Right lobe of liver (tissue), 4 donors: ENCODE results near the gene TMSB10.

Experiments
- POLR2A ChIP-seq: fragments of 450-650 bp; IDR thresholded peaks from one replicate; pipeline ENCODE4 v1.6.1; 2017; ENCODE audit warnings: antibody characterized with exemption, mild to moderate bottlenecking
- TF ChIP-seq, protein P1 (sequence below), 4 donors: fragments of 200-600 bp in 3 of 4; fragments of 450-650 bp in 1 of 4; IDR thresholded peaks; one replicate each; pipeline versions ENCODE4 v1.5.1 to v1.8.0; 2016 to 2022; ENCODE audit warnings: antibody characterized with exemption in 4 of 4, mild to moderate bottlenecking in 2 of 4
- donor health status: DM: no; HTN: no; CAD: no.
- donor health status: DM: no; HTN: no; CAD: no.
- donor health status: DM: no; HTN: yes; CAD: no.

DNA sequence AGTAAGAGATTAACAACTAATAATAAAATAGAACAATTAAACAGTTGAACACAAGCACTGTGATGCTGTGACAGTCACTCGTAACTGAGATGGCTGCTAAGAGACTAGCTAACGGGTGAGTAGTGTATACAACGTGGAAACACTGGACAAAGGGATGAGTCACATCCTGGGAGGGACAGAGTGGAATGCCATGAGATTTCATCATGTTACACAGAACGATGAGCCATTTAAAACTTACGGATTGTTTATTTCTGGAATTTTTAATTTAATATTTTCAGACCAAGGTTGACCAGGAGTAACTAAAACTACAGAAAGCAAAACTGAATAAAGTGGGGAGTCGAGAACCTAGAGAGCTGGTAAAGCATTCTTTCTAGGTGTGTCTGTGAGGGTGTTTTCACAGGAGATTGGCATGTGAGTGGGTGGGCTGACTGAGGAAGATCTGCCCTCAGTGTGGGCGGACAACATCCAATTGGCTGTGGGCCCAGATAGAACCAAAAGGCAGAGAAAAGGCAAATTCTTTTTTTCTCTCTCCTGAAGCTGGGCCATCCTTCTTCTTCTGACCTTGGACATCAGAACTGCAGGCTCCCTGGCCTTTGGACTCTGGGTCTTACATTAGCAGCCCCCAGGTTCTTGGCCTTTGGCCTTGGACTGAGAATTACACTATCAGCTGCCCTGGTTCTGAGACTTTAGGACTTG is 14.6 kb downstream of the TMSB10 start:
- TF ChIP-seq, protein P1, sequence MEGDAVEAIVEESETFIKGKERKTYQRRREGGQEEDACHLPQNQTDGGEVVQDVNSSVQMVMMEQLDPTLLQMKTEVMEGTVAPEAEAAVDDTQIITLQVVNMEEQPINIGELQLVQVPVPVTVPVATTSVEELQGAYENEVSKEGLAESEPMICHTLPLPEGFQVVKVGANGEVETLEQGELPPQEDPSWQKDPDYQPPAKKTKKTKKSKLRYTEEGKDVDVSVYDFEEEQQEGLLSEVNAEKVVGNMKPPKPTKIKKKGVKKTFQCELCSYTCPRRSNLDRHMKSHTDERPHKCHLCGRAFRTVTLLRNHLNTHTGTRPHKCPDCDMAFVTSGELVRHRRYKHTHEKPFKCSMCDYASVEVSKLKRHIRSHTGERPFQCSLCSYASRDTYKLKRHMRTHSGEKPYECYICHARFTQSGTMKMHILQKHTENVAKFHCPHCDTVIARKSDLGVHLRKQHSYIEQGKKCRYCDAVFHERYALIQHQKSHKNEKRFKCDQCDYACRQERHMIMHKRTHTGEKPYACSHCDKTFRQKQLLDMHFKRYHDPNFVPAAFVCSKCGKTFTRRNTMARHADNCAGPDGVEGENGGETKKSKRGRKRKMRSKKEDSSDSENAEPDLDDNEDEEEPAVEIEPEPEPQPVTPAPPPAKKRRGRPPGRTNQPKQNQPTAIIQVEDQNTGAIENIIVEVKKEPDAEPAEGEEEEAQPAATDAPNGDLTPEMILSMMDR (IDR thresholded peaks at IDR 0.05), result no peak
- TF ChIP-seq POLR2A, result no peak
